Right lobe of liver (tissue), 6 donors: ENCODE measurements around the gene MTREX. TPM values are rescaled to one million over a fixed set of nuclear protein-coding genes. Genes with fewer than 3 reads are reported as not detected.

Experiments
- ATAC-seq, 4 donors: fragments of 200-7000 bp; cut with Tn5 transposase; one replicate each; pipeline ENCODE4 v1.9.1; 2020; ENCODE audit warnings: mild to moderate bottlenecking in 4 of 4, moderate library complexity in 4 of 4
- DNase-seq, 3 donors: peaks; one replicate each; pipeline ENCODE4 v3.0.0-alpha.2; 2020
- H3K27ac ChIP-seq, 3 donors: fragments of 200-600 bp; one replicate each; pipeline ENCODE4 v1.8.0; 2022
- H3K27me3 ChIP-seq, 2 donors: fragments of 200-600 bp; one replicate each; pipeline ENCODE4 v1.8.0; 2022
- H3K36me3 ChIP-seq, 4 donors: fragments of 200-600 bp; sonication (generic) in 1 of 4; one replicate each; pipeline versions ENCODE4 v1.5.1 to v1.8.0; 2017 to 2022; ENCODE audit warnings: control low read depth in 1 of 4
- H3K4me1 ChIP-seq, 4 donors: fragments of 200-600 bp; sonication (generic) in 1 of 4; one replicate each; pipeline versions ENCODE4 v1.5.1 to v1.8.0; 2017 to 2022; ENCODE audit warnings: control low read depth in 1 of 4
- H3K4me3 ChIP-seq, 3 donors: fragments of 200-600 bp; one replicate each; pipeline ENCODE4 v1.8.0; 2022
- H3K9me3 ChIP-seq, 4 donors: fragments of 200-600 bp; sonication (generic) in 1 of 4; one replicate each; pipeline versions ENCODE4 v1.5.1 to v1.8.0; 2017 to 2022; ENCODE audit warnings: control low read depth in 1 of 4
- CTCF ChIP-seq, 4 donors: fragments of 200-600 bp in 3 of 4; fragments of 450-650 bp in 1 of 4; IDR thresholded peaks; one replicate each; pipeline versions ENCODE4 v1.5.1 to v1.8.0; 2016 to 2022; ENCODE audit warnings: antibody characterized with exemption in 4 of 4, mild to moderate bottlenecking in 2 of 4
- POLR2A ChIP-seq: fragments of 450-650 bp; IDR thresholded peaks from one replicate; pipeline ENCODE4 v1.6.1; 2017; ENCODE audit warnings: antibody characterized with exemption, mild to moderate bottlenecking
- WGBS: methylation state at CpG from one replicate; pipeline ENCODE4 v1.1.6; 2018; ENCODE audit warnings: low coverage, low lambda C conversion rate; ENCODE audit not compliant: insufficient coverage; ENCODE audit errors: missing lambda C conversion rate; 5-methylcytosine and 5-hydroxymethylcytosine counted together
- intact Hi-C, 2 donors: fragments of 100-400 bp; cut with DNase I; formaldehyde crosslinking; loops; one replicate each; pipeline versions ENCODE4 v1.11.2 to v1.14.1; 2022
- total RNA-seq, 6 experiments: library from RNA; depleted of rRNA in 2 of 6; stranded (reverse); fragments of >200 nt in 2 of 6; fragmentation: NEBNext Ultra II Directional in 3 of 6; extraction: Animal tissue kit (Norgen Biotek cat#: 25700) in 3 of 6; gene quantifications; one replicate each; pipeline versions ENCODE4 v1.1.0 to v1.2.4, GENCODE V29; 2016 to 2023
- donor health status: DM: no; HTN: yes; CAD: no.
- donor health status: DM: no; HTN: no; CAD: no.
- donor health status: DM: no; HTN: no; CAD: no.
- donor health status: DM: no; HTN: yes; CAD: no.
- donor health status: DM: no; HTN: yes; CAD: no.

The MTREX gene
- total RNA-seq, 6 experiments from 2014 or later = 24.7 to 42.4 (median 31.9) TPM

- intact Hi-C loops = no loop called here
- no peaks in the 10 kb centered on the region for H3K4me1 ChIP-seq
- no peak overlapping the region for H3K27ac ChIP-seq
- H3K9me3 ChIP-seq = no peaks in the 10 kb centered on the region
- no peak for TF ChIP-seq POLR2A
- TF ChIP-seq CTCF (IDR thresholded peaks at IDR 0.05) = no peak
- ATAC-seq (peak in 2 of 4 donors; percentile 22 to 36), DNase-seq (no peak)
- H3K27me3 ChIP-seq = no peaks in the 10 kb centered on the region
- WGBS = 42% methylated on average over 2 of the region's 2 CpGs
- H3K4me3 ChIP-seq = no peak overlapping the region
- H3K36me3 ChIP-seq = peaks cover 0 to 29% (median 6%) of the 10 kb centered on the region in 4 donors
Measured at GRCh38 chr5:55402199-55402598, 94.4 kb downstream of the MTREX start.

GRCh38 chr5:55406292-55406691, 98.5 kb downstream of the MTREX start:
- Histone ChIP-seq H3K36me3 (peaks cover 0 to 26% (median 3%) of the 10 kb centered on the region in 4 donors), H3K9me3 (no peaks in the 10 kb centered on the region), H3K4me1 (peaks cover 0 to 4% (median under 1%) of the 10 kb centered on the region in 4 donors), H3K27ac (no peak overlapping the region), H3K4me3 (no peak overlapping the region), H3K27me3 (no peaks in the 10 kb centered on the region)
- no peak for TF ChIP-seq POLR2A
- no peak for TF ChIP-seq CTCF (IDR thresholded peaks at IDR 0.05)
- DNase-seq (no peak), ATAC-seq (no peak)
- whole genome bisulfite sequencing = no CpG with 5 or more reads among the region's 2 CpGs
- intact Hi-C loops = no loop called here

DNA sequence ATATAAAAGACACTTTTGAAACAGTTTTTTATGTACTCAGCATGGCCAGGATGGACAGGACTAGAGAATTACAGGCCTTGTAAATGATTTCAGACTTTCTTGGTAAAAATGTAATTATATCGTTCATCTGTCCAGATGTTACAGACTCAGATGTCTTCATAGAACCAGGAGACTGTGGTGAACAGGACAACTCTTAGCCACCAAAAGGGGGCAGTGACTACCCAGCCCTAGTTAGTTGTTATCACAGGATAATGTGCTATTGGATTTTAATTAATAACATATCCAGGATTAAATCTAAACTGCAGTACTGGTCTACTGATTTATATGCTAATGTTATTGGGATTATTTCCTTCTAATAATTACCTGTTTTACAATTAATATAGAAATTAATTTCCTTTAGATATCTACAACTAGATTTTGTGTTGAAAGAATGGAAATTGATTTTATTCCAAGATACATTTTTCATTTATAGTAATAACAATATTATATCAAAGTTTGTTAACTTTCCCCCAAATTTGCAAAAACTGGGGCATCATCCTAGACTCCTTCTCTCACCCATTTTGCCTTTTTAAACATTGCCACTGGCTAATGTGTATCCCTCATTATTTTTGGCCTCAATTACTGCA, 99.4 kb downstream of the MTREX start:
- TF ChIP-seq CTCF (IDR thresholded peaks at IDR 0.05) (peak; percentile 64 to 82 (median 74)), POLR2A (no peak)
- Histone ChIP-seq H3K27me3 (no peaks in the 10 kb centered on the region), H3K27ac (no peak overlapping the region), H3K9me3 (no peaks in the 10 kb centered on the region), H3K36me3 (peaks cover 0 to 29% (median 3%) of the 10 kb centered on the region in 4 donors), H3K4me1 (peaks cover 0 to 4% (median 1%) of the 10 kb centered on the region in 4 donors), H3K4me3 (no peak overlapping the region)
- intact Hi-C loops = no loop called here
- DNase-seq = no peak
- 42% methylated on average over 1 of the region's 1 CpG for WGBS
- ATAC-seq = peak; percentile 87 to 93 (median 92)

DNA sequence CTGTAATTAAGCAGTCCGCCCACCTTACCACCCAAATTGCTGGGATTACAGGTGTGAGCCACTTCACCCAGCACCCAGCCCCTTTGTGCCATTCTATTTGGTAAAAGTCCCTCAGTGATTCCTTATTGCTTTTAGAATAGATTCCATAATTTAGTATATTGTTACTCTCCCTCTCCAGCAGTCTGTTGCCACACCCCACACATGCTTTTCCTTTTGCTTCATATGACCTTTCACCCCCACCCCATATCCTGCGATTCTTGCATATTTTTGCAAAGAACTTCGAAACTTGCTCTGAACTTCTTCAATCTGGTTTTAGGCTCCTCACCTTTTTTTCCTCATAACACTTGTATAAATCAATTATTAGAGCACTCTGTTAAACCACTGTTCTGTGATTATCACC, 100.2 kb downstream of the MTREX start:
- H3K27ac ChIP-seq = no peak overlapping the region
- WGBS = 49% methylated on average over 3 of the region's 3 CpGs
- ATAC-seq (peak in 3 of 4 donors; percentile 20 to 40 (median 36)), DNase-seq (no peak)
- H3K27me3 ChIP-seq = no peaks in the 10 kb centered on the region
- intact Hi-C loops = no loop called here
- peaks cover 0 to 4% (median 1%) of the 10 kb centered on the region in 4 donors for H3K4me1 ChIP-seq
- TF ChIP-seq POLR2A = no peak
- TF ChIP-seq CTCF (IDR thresholded peaks at IDR 0.05) = no peak
- H3K9me3 ChIP-seq = no peaks in the 10 kb centered on the region
- peaks cover 0 to 26% (median 3%) of the 10 kb centered on the region in 4 donors for H3K36me3 ChIP-seq
- H3K4me3 ChIP-seq = no peak overlapping the region
